SK-N-SH treated with all-trans-retinoic acid at 6 μM for 48 hours (cell line): ENCODE data around the gene PET100.

Experiments used
- ATAC-seq: fragments of 200-7000 bp; cut with Tn5 transposase; 3 replicates; pipeline ENCODE4 v1.9.1; 2020; ENCODE audit warnings: mild to moderate bottlenecking, moderate library complexity
- CREB5 ChIP-seq: fragments of 250-450 bp; sonication (Bioruptor Pico); IDR thresholded peaks from 2 replicates; pipeline ENCODE4 v1.5.1; 2020; ENCODE audit warnings: low read depth, mild to moderate bottlenecking, moderate library complexity
- CSDC2 ChIP-seq: fragments of 250-450 bp; sonication (Bioruptor Pico); IDR thresholded peaks from 2 replicates; pipeline ENCODE4 v1.5.0; 2020; ENCODE audit warnings: mild to moderate bottlenecking, moderate library complexity
- GLIS3 ChIP-seq: fragments of 250-450 bp; sonication (Bioruptor Pico); IDR thresholded peaks from 2 replicates; pipeline ENCODE4 v1.5.0; 2020; ENCODE audit warnings: mild to moderate bottlenecking, moderate library complexity
- PPARA ChIP-seq: fragments of 250-450 bp; sonication (Bioruptor Pico); IDR thresholded peaks from 2 replicates; pipeline ENCODE4 v1.5.0; 2020; ENCODE audit warnings: mild to moderate bottlenecking, borderline replicate concordance
- RARB ChIP-seq: fragments of 250-450 bp; sonication (Bioruptor Pico); IDR thresholded peaks from 2 replicates; pipeline ENCODE4 v1.8.0; 2021; ENCODE audit warnings: mild to moderate bottlenecking, moderate library complexity
- SNAI2 ChIP-seq: fragments of 250-450 bp; sonication (Bioruptor Pico); IDR thresholded peaks from 2 replicates; pipeline ENCODE4 v1.5.0; 2020; ENCODE audit warnings: mild to moderate bottlenecking, moderate library complexity
- TSHZ2 ChIP-seq: fragments of 250-450 bp; sonication (Bioruptor Pico); IDR thresholded peaks from 2 replicates; pipeline ENCODE4 v1.5.0; 2020; ENCODE audit warnings: mild to moderate bottlenecking, moderate library complexity
- ZFP30 ChIP-seq: fragments of 450-650 bp; formaldehyde crosslinking; IDR thresholded peaks from 2 replicates; pipeline ENCODE4 v1.5.0; 2022; ENCODE audit warnings: mild to moderate bottlenecking, moderate library complexity
- ZNF565 ChIP-seq: fragments of 450-650 bp; formaldehyde crosslinking; conservative IDR thresholded peaks from 2 replicates; pipeline ENCODE4 v1.5.0; 2020; ENCODE audit warnings: low read depth, mild to moderate bottlenecking, moderate library complexity
- ZNF70 ChIP-seq: fragments of 450-650 bp; formaldehyde crosslinking; IDR thresholded peaks from 2 replicates; pipeline ENCODE4 v1.5.0; 2020; ENCODE audit warnings: mild to moderate bottlenecking, moderate library complexity
- ZNF8 ChIP-seq: fragments of 450-650 bp; formaldehyde crosslinking; IDR thresholded peaks from 2 replicates; pipeline ENCODE4 v1.5.0; 2020; ENCODE audit warnings: mild to moderate bottlenecking, moderate library complexity
- TF ChIP-seq, protein P1 (sequence below): fragments of 250-450 bp; sonication (Bioruptor Pico); IDR thresholded peaks from 2 replicates; pipeline ENCODE4 v1.8.0; 2021; ENCODE audit warnings: low read depth, mild to moderate bottlenecking, moderate library complexity, borderline replicate concordance
- TF ChIP-seq, protein P2 (sequence below): fragments of 250-450 bp; sonication (Bioruptor Pico); IDR thresholded peaks from 2 replicates; pipeline ENCODE4 v1.8.0; 2020; ENCODE audit warnings: mild to moderate bottlenecking, moderate library complexity, borderline replicate concordance

The PET100 gene

DNA sequence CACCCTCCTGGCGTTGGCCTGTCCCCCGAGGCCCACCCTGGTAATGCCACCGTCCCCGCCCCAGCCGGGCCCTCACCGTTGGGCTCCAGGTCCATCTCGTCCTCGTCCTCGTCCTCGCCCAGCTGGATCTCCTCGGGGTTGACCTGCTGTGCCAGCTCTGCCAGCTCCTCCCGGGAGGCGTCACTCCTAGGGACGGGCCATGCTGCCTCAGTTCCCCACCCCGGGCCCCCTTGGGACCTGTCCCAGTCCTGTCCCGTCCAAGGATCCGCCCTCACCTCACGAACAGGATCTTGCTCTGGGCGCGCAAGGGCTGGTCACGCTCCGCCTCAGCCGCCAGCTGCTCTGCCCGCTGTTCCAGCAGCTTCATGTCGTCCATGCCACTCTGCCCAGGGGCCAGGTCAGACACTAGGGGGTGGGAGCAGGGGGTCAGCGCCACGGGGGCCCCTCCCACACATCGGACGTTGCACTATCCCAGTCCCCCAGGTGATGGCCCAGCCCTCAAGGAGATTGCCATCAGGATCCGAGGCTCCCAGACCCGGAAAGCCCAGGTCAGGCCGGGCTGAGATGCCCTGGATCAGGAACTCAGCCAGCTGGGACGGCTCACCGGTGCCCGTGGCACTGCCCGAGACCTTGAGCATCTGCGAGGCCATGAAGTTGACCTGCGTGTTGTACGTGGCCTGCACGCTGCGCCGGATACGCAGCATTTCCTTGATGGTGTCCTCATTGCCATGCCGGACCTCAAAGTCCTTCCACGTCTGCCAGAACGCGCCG, 9.7 kb upstream of the PET100 start:
- no peak for TF ChIP-seq CREB5
- TF ChIP-seq, protein P1, sequence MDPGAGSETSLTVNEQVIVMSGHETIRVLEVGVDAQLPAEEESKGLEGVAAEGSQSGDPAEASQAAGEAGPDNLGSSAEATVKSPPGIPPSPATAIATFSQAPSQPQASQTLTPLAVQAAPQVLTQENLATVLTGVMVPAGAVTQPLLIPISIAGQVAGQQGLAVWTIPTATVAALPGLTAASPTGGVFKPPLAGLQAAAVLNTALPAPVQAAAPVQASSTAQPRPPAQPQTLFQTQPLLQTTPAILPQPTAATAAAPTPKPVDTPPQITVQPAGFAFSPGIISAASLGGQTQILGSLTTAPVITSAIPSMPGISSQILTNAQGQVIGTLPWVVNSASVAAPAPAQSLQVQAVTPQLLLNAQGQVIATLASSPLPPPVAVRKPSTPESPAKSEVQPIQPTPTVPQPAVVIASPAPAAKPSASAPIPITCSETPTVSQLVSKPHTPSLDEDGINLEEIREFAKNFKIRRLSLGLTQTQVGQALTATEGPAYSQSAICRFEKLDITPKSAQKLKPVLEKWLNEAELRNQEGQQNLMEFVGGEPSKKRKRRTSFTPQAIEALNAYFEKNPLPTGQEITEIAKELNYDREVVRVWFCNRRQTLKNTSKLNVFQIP (CRISPR knock-in tag) = no peak
- no peak for TF ChIP-seq ZNF565 (CRISPR knock-in tag)
- TF ChIP-seq TSHZ2 = no peak
- TF ChIP-seq ZFP30 (CRISPR knock-in tag) = no peak
- TF ChIP-seq PPARA (CRISPR knock-in tag) = no peak
- no peak for ATAC-seq

DNA sequence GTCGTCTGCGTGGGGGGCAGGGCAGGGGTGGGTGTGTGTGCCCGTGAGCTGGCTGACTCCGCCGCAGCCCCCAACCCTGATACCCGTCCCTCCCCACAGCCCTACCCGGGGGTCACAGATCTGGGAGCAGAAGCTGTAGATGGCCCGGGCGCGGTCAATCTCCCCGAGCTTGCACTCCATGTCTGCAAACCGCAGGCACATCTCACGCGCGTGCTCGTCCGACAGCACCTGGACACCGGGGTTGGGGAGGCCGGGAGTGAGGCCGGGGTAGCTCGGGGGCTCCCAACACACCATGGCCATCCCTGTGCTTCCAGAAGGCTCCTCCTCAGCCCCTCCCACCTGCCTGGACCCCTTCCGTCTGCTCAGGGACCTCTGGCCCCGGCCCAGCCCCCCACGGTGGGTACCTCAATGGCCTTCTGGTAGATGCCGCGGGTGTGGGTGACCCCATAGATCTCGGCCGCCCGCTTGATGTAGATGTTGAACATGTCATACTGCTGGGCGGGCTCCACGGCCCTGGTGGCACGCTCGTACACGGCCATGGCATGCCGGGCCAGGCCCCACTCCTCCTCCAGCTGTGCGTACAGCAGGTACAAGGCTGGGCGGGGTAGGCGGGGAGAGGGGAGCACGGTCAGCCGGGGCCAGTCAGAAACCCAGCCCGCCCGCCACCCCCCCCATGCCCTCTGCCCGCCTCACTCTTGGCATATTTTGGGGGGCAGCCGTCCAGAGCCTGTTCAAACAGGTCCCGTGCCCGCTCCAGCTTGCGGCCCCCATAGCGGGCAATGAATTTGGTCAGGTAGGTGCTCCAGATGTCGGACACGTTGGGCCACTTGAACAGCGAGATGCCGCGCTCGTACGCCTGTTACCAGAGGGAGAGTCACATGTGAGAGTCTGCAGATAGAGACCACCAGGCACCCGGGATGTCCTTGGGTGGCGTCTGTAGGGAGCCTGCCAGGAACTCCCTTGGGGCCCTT, 8.9 kb upstream of the PET100 start:
- ATAC-seq = no peak
- TF ChIP-seq ZNF70 = no peak
- TF ChIP-seq GLIS3 (CRISPR knock-in tag) = no peak

GRCh38 chr19:7622933-7623685, 6.5 kb upstream of the PET100 start:
- no peak for ATAC-seq
- no peak for TF ChIP-seq ZNF8
- no peak for TF ChIP-seq CSDC2
- TF ChIP-seq RARB (CRISPR knock-in tag) = no peak
- TF ChIP-seq, protein P2, sequence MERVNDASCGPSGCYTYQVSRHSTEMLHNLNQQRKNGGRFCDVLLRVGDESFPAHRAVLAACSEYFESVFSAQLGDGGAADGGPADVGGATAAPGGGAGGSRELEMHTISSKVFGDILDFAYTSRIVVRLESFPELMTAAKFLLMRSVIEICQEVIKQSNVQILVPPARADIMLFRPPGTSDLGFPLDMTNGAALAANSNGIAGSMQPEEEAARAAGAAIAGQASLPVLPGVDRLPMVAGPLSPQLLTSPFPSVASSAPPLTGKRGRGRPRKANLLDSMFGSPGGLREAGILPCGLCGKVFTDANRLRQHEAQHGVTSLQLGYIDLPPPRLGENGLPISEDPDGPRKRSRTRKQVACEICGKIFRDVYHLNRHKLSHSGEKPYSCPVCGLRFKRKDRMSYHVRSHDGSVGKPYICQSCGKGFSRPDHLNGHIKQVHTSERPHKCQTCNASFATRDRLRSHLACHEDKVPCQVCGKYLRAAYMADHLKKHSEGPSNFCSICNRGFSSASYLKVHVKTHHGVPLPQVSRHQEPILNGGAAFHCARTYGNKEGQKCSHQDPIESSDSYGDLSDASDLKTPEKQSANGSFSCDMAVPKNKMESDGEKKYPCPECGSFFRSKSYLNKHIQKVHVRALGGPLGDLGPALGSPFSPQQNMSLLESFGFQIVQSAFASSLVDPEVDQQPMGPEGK (CRISPR knock-in tag) = no peak
- no peak for TF ChIP-seq SNAI2 (CRISPR knock-in tag)
- TF ChIP-seq, protein P1 (CRISPR knock-in tag) = no peak
- no peak for TF ChIP-seq ZNF565 (CRISPR knock-in tag)
